ENCODE results near the gene KRTAP4-16.
A peak's percentile ranks its signal among the peaks of the same experiment; 100 is the strongest.
"Not testable (repeated sequence)": the region's sequence is repeated elsewhere in the genome, so short reads cannot be mapped to it uniquely, and the experiment has no call there.

Gene KRTAP4-16

DNA sequence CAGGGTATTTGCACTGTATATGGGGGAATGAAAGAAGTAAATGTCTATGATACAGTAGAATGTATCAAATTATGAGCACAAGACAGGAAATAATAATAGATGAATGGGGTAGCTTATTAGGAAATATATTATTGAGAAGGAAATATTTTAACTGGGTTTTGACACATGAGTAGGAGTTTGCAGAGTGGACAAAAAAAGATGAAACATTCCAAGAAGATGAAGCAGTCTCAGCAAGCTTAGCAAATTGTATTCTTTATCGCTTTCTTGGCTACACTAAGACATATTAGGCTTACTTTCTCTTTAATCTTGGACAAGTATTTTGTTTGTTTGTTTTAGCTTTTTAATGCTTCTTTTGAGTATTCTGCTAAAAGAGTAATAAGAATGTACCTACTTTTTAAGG is 1.9 kb upstream of the KRTAP4-16 start:
- Histone ChIP-seq H3K4me2 (no peak overlapping the region), H3K4me3 (IDR thresholded peaks at IDR 0.05; ENCODE audit: insufficient read depth, low read depth, low read length) (no peak overlapping the region), H3K27me3 (ENCODE audit: insufficient read depth, low read depth) (no peaks in the 10 kb centered on the region), H3K27ac (no peak overlapping the region), H3K9ac (no peak overlapping the region), H4K20me1 (ENCODE audit: insufficient read depth) (no peaks in the 10 kb centered on the region), H3K36me3 (ENCODE audit: insufficient read depth) (no peaks in the 10 kb centered on the region), H3K79me2 (ENCODE audit: insufficient read depth, low read depth) (no peaks in the 10 kb centered on the region), H3K4me1 (ENCODE audit: low read depth, poor library complexity, severe bottlenecking) (peaks cover 11% of the 10 kb centered on the region), H2AFZ (ENCODE audit: low read depth) (no peak overlapping the region)
- TF ChIP-seq, protein P1, sequence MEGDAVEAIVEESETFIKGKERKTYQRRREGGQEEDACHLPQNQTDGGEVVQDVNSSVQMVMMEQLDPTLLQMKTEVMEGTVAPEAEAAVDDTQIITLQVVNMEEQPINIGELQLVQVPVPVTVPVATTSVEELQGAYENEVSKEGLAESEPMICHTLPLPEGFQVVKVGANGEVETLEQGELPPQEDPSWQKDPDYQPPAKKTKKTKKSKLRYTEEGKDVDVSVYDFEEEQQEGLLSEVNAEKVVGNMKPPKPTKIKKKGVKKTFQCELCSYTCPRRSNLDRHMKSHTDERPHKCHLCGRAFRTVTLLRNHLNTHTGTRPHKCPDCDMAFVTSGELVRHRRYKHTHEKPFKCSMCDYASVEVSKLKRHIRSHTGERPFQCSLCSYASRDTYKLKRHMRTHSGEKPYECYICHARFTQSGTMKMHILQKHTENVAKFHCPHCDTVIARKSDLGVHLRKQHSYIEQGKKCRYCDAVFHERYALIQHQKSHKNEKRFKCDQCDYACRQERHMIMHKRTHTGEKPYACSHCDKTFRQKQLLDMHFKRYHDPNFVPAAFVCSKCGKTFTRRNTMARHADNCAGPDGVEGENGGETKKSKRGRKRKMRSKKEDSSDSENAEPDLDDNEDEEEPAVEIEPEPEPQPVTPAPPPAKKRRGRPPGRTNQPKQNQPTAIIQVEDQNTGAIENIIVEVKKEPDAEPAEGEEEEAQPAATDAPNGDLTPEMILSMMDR (conservative IDR thresholded peaks at IDR 0.05; ENCODE audit: low read depth, low read length): no peak

- not testable (repeated sequence) for H3K4me1 ChIP-seq (ENCODE audit: low read depth, poor library complexity, severe bottlenecking); H3K27ac ChIP-seq; H3K4me3 ChIP-seq (IDR thresholded peaks at IDR 0.05; ENCODE audit: insufficient read depth, low read depth, low read length); H2AFZ ChIP-seq (ENCODE audit: low read depth); H3K4me2 ChIP-seq; H3K79me2 ChIP-seq (ENCODE audit: insufficient read depth, low read depth); H3K27me3 ChIP-seq (ENCODE audit: insufficient read depth, low read depth); H4K20me1 ChIP-seq (ENCODE audit: insufficient read depth); H3K36me3 ChIP-seq (ENCODE audit: insufficient read depth); H3K9ac ChIP-seq
Measured at GRCh38 chr17:41099682-41100480, 2.1 kb downstream of the KRTAP4-16 start.

- Histone ChIP-seq H3K27ac (no peak overlapping the region), H3K36me3 (ENCODE audit: insufficient read depth) (no peaks in the 10 kb centered on the region), H3K9ac (no peak overlapping the region), H3K4me3 (IDR thresholded peaks at IDR 0.05; ENCODE audit: insufficient read depth, low read depth, low read length) (no peak overlapping the region), H3K79me2 (ENCODE audit: insufficient read depth, low read depth) (no peaks in the 10 kb centered on the region), H4K20me1 (ENCODE audit: insufficient read depth) (no peaks in the 10 kb centered on the region), H2AFZ (ENCODE audit: low read depth) (no peak overlapping the region), H3K27me3 (ENCODE audit: insufficient read depth, low read depth) (no peaks in the 10 kb centered on the region), H3K4me1 (ENCODE audit: low read depth, poor library complexity, severe bottlenecking) (no peaks in the 10 kb centered on the region), H3K4me2 (no peak overlapping the region)
- TF ChIP-seq, protein P1 (conservative IDR thresholded peaks at IDR 0.05; ENCODE audit: low read depth, low read length): no peak
Measured at GRCh38 chr17:41098481-41098880, 3.5 kb downstream of the KRTAP4-16 start.

GRCh38 chr17:41098042-41098441 is 4.0 kb downstream of the KRTAP4-16 start, which contains the start of gene KRTAP4-8:
KRTAP4-8 (minus strand) TSS chr17:41098142; CDS start chr17:41098084, 58 bp downstream.
- Histone ChIP-seq H3K79me2 (ENCODE audit: insufficient read depth, low read depth) (no peaks in the 10 kb centered on the region), H3K9ac (no peak within 1 kb of the TSS), H3K4me2 (no peak within 1 kb of the TSS), H4K20me1 (ENCODE audit: insufficient read depth) (no peaks in the 10 kb centered on the region), H3K4me1 (ENCODE audit: low read depth, poor library complexity, severe bottlenecking) (no peaks in the 10 kb centered on the region), H3K27me3 (ENCODE audit: insufficient read depth, low read depth) (no peaks in the 10 kb centered on the region), H3K4me3 (IDR thresholded peaks at IDR 0.05; ENCODE audit: insufficient read depth, low read depth, low read length) (no peak within 1 kb of the TSS), H3K36me3 (ENCODE audit: insufficient read depth) (no peaks in the 10 kb centered on the region), H2AFZ (ENCODE audit: low read depth) (no peak within 1 kb of the TSS), H3K27ac (no peak within 1 kb of the TSS)
- TF ChIP-seq, protein P1 (conservative IDR thresholded peaks at IDR 0.05; ENCODE audit: low read depth, low read length): no peak

DNA sequence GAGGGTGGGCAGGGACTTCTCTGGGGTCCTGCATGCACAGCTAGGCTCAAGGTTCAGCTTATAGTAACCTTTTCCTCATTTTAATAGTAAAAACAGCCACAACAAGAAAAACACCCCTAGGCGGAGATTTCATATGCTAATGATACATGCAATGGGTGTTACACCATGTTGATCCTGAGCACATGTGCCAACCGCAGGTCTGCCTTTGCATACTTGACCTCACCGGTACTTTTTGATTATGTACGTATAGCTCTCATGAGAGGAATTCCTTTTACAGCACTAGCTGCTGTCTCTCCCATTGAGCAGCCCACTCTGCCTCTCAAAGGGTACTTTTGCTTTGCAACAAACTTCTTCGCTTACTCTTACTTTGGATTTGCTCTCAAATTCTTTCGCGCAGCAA is 6.0 kb downstream of the KRTAP4-16 start:
- H3K4me3 ChIP-seq (IDR thresholded peaks at IDR 0.05; ENCODE audit: insufficient read depth, low read depth, low read length): no peak overlapping the region
- H3K27me3 ChIP-seq (ENCODE audit: insufficient read depth, low read depth): no peaks in the 10 kb centered on the region
- H3K79me2 ChIP-seq (ENCODE audit: insufficient read depth, low read depth): no peaks in the 10 kb centered on the region
- TF ChIP-seq, protein P1 (conservative IDR thresholded peaks at IDR 0.05; ENCODE audit: low read depth, low read length): no peak
- H4K20me1 ChIP-seq (ENCODE audit: insufficient read depth): no peaks in the 10 kb centered on the region
- H2AFZ ChIP-seq (ENCODE audit: low read depth): no peak overlapping the region
- H3K27ac ChIP-seq: no peak overlapping the region
- no peak overlapping the region for H3K9ac ChIP-seq
- H3K36me3 ChIP-seq (ENCODE audit: insufficient read depth): no peaks in the 10 kb centered on the region
- no peaks in the 10 kb centered on the region for H3K4me1 ChIP-seq (ENCODE audit: low read depth, poor library complexity, severe bottlenecking)
- no peak overlapping the region for H3K4me2 ChIP-seq

DNA sequence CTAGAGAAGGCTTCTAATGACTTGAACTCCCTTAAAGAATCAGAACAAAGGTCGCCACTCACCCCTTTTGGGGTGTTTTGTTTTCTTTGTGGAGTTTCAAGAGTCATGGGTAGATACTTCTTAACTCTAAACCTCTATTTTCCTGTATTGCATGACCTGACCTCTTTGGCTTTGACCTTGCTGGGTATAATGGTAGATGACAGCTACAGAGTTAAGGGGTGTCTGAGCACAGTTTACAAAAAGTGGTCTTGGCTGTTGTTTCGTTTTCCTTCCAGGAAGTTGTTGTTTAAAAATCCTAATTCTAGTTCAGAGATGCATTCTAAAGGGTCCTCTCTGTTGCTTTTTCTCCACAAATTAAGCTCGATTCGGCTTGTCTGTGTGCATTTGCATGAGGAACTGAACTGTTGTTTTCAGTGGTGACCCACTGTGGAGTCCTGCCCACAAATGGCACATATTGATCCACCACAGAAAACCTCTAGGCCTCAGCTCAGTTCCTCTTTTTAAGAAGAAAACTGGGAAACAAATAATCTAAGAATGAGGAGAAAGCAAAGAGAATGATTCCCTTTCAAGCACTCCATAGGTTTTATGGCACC is 13.2 kb downstream of the KRTAP4-16 start:
- H3K79me2 ChIP-seq (ENCODE audit: insufficient read depth, low read depth); H3K27me3 ChIP-seq (ENCODE audit: insufficient read depth, low read depth); H3K4me1 ChIP-seq (ENCODE audit: low read depth, poor library complexity, severe bottlenecking); H3K27ac ChIP-seq; H3K4me3 ChIP-seq (IDR thresholded peaks at IDR 0.05; ENCODE audit: insufficient read depth, low read depth, low read length); H3K36me3 ChIP-seq (ENCODE audit: insufficient read depth); H2AFZ ChIP-seq (ENCODE audit: low read depth); H3K9ac ChIP-seq; H4K20me1 ChIP-seq (ENCODE audit: insufficient read depth): not testable (repeated sequence)
- peak overlapping the region; percentile 10; the same call in 1 of the 2 replicates for H3K4me2 ChIP-seq
